ENCODE data around the gene FASN.
"Not testable (repeated sequence)": the region's sequence is repeated elsewhere in the genome, so short reads cannot be mapped to it uniquely, and the experiment has no call there.

The FASN gene

DNA sequence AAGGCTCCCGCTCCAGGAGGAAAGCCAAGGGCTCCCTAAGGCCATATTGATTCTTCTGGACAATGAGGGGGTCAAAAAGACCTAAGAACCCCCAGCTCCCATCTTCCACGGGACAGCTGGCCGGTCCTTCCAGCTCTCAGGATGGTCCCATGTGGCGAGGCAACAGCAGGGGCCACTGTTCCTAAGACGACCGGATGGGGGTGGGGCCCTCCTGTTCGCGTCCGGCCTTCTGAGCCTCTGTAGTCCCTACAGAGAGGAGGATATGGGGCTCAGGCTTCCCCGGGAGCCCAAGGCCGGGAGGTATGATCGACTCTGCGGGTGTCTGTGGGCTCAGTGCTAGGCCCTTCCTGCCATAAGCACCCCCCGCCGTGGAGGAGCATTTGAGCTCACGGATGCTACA, 54.5 kb downstream of the FASN start:
- no peak for DNase-seq (ENCODE audit: low read depth)

DNA sequence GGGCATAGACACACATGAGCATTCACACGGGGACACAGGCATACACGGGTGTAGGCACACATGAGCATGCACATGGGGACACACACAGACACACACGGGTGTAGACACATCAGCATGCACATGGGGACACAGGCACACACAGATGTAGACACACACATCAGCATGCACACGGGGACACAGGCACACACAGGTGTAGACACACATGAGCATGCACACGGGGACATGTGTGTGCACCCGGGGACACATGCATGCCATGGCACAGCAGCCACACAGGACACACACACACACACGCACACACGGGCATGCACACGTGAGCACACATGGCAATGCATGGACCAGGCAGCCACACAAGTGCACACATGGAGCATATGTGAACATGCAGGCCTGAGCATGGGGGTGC, 55.4 kb downstream of the FASN start:
- no peak for DNase-seq (ENCODE audit: low read depth)

DNA sequence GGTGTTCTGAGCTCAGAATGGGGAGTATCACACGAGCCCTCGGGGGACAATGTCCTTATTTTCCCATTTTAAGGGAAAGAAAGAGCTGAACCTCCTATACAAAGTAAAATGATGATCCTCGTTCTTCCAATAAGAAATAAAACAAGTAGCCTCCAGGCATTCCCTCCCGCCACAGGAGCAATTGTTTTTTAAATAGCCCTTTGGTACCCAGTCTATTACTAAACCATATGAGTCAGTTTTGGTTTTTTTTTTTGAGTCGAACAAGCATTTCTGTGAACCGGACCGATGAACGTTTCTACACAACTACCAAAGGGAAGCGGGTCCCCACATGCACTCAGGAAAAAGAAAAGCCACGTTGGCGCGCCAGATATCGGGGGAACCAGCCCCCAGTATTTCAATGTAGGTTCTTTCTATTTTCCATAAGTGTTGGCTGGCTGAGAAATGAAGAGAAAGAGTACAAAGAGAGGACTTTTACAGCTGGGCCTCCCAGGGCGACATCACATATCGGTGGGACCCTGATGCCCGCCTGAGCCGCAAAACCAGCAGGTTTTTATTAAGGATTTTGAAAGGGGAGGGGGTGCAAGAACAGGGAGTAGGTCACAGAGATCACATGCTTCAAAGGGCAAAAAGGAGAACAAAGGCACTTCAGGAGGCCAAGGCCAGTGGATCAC, 56.8 kb downstream of the FASN start:
- DNase-seq (ENCODE audit: low read depth) = no peak

DNA sequence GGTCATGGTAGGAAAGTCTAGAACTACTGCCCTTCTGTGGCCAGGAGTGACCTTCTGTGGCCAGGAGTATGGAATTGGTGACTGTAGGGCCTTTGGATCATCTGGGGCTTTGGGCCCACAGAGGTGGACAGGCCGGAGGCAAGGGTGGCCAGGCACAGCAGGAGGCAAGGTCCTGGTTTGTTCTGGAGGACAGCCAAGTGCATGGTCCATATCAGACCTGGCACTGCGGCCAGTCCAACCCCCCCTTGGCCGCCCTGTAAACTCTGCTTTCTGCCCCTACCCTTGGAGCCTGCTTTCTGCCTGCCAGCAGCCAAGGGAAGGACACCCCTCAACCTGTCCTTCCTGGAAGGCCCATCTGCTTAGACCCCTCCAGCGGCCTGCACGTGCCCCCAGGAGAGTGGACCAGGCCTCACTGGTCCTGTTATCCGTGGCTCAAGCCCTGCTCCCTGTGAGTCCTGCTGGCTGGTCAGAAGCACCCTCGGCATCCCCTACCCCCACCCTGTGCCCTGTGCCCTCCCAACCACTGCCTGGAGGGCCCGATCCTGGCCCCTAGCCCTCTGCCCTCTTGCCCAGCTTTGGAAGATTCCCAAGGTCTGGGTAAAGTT, 58.2 kb downstream of the FASN start:
- DNase-seq (ENCODE audit: low read depth) = no peak

DNA sequence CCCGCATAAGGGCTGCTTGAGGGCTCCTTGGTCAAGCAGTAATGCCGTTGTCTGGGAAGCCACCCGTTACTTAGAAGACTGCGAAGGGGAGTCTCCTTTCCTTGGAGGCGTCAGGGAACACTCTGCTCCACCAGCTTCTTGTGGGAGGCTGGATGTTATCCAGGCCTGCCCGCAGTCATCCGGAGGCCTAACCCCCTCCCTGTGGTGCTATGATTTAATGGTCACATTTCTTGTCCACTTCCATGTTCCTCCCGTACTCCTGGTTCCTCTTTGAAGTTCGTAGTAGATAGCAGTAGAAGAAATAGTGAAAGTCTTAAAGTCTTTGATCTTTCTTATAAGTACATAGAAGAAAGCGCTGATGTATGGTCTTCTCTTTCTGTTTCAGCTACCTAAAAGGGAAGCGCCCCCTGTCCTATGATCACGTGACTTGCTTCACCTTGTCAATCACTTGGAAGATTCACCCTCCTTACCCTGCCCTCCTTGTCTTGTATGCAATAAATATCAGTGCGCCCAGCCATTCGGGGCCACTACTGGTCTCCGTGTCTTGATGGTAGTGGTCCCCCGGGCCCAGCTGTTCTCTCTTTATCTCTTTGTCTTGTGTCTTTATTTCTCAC, 59.1 kb downstream of the FASN start:
- not testable (repeated sequence) for DNase-seq (ENCODE audit: low read depth)

DNA sequence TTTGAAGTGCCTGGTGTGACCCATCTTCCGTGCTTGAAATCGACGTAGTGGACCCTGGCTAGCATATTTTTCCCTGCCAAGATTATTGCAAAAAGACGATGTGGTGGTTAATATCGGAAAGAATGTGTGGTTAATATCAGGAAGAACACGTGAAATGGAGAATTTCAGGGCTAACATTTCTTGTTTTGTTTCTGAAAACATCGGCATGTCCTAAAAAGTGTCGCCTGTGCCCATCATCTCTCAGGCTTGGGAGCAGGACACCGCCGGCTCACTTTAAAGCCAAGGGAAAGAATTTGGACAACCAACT, 60.2 kb downstream of the FASN start:
- no peak for DNase-seq (ENCODE audit: low read depth)

DNA sequence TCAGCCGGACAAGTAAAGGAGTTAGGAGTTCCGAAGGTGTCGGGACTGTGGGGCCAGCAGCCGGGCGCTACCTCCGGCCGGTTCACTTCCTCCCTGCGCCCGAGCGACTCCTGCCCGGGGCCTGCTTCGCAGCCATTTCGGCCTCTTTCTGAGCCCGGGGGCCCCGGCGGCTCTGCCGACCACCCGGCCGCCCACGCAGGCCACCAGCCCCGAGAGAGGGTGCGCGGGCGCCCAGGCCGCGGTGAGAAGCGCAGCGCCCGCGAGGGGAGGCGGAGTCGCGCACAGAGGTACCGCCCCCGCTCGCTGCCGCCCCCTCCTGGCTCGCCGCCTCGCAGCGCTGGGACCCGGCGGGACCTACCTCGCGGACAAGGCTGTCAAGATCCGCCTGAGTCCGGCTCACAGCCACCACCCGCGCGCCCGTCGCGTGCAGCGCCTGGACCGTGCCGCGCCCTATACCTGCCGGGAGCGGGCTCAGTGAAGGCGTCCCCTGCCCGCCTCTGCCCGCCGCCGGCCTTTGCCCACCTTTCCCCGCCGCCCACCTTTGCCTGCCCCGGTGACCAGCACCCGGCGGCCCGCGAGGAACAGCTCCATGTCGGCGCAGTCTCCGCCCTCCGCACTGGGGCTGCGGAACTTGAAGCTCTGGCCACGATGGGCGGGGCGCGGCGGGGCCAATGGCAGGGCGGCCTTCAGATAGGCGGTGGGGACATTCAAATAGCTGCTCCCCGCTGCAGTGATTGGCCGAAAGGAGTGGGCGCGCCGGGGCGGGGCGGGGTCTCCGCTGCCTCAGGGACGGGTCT, 60.7 kb downstream of the FASN start, which contains the start of gene DCXR:
Gene DCXR (minus strand): TSS at position 606 of the 797 bp plus-strand sequence. CDS start 15 bp downstream, at position 591.
- peak; percentile 91 for DNase-seq (ENCODE audit: low read depth)

DNA sequence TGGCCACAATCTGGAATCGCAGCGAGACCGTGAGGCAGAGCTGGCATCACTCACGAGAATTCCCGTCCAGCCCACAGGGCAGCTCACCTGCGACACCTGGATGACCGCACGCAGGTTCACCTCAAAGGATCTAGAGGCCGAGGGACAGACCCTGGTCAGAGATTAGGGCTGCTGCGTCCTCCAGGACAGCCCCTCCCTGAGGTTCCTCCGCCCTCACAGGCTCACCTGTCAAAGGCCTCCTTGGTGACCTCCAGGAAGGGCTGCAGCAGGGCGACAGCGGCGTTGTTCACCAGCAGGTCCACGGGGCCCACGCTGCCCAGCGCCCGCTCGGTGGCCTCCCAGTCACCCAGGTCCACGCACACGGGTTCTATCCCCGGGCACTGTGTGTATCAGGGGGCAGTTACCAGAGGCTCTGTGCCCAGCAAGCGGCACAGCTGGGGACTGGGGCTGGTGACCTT, 61.4 kb downstream of the FASN start:
- no peak for DNase-seq (ENCODE audit: low read depth)

DNA sequence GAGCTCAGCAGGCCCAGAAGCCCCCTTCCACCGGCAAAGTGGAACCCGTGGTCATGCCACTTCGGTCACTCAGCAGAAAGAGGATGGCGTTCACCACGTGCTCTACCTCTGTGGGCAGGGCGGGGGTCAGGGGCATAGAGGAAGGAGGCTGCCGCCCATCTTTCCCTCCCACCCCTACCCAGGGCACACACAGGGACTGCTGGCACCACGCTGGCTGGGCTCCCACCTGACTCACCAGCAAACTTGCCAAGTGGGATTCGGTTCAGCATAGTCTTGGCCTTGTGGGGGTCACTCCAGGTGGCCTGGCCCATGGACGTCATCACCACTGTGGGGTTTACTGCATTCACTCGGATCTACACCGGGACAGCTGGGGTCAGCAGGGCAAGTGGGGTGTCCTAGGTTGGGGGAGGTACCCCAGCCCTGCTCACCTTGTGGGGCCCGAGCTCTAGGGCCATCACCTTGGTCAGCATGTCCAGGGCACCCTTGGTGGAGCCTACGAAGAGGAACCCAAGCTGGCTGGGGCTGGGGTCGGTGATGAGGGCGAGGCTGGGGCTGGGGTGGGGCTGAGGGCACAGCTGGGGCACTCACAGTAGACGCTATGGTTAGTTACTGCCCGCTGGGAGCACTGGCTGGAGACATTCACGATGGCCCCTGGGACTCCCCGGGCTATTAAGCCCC, 61.9 kb downstream of the FASN start:
- DNase-seq (ENCODE audit: low read depth) = no peak

DNA sequence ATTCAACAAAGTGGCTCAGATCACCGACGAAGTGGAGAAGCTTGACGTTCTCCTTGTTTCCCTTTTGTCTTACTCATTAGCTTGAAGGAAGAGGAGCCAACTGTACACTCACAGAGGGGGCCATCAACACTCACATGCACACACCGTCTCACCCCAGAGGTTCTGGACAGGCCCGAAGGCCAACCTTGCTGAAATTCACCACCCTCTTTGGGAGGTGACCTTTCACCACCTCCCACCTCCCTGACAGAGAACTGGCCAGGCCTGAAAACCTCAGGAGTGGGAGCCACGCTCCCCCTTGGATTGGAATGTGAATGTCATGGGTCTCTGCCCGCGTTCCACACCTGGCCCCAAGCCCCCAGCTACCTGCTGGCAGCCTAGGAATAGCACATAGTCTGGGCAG, 62.5 kb downstream of the FASN start:
- no peak for DNase-seq (ENCODE audit: low read depth)

DNA sequence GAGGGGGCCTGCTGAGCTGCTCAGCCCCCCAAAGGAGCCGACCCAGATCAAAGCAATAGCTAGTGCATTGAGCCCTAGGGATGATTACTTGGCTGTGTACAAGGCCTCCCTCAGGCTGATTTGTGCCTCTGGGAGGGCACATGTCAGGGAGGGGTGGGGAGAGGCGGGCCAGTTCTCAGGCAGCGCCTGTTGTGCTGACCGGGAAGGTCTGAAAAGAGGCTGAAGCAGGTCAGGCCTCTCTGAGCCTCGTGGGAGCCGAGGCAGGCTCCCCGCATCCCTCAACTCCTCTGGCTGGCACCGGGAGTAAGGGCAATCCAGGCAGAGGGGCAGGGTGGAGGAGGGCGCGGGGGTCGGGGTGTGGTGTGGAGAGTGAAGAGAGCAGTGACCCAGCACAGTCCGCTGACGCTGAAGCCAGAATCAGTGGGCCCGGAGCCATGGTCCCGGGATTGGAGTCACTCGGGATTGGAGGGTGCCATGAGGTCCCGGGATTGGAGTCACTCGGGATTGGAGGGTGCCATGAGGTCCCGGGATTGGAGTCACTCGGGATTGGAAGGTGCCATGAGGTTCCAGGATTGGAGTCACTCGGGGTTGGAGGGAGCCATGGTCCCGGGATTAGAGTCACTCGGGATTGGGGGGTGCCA, 63.5 kb downstream of the FASN start:
- DNase-seq (ENCODE audit: low read depth) = no peak

DNA sequence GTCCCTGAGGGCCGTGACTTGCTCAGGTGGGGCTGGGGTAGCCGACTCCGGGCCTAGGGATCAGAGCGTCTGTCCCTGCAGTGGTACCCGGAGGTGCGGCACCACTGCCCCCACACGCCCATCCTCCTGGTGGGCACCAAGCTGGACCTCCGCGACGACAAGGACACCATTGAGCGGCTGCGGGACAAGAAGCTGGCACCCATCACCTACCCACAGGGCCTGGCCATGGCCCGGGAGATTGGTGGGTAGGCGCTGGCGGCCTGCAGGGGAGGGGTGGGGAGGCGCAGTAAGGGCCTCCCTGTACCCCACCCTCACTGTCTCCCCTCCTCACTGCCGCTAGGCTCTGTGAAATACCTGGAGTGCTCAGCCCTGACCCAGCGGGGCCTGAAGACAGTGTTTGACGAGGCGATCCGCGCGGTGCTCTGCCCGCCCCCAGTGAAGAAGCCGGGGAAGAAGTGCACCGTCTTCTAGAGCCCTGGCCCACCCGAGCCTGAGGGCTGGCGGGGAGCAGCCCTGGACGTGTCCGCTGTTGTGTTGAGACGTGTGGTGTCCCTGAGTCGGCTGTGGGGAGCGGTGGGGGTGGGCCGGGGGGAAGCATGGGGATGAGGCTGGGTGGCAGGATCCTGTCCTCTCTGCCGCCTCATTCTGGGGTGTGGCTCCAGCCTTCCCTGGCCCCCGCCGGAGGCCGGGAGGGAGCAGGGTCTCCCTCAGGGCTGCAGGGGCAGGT, 64.5 kb downstream of the FASN start:
- DNase-seq (ENCODE audit: low read depth) = no peak

DNA sequence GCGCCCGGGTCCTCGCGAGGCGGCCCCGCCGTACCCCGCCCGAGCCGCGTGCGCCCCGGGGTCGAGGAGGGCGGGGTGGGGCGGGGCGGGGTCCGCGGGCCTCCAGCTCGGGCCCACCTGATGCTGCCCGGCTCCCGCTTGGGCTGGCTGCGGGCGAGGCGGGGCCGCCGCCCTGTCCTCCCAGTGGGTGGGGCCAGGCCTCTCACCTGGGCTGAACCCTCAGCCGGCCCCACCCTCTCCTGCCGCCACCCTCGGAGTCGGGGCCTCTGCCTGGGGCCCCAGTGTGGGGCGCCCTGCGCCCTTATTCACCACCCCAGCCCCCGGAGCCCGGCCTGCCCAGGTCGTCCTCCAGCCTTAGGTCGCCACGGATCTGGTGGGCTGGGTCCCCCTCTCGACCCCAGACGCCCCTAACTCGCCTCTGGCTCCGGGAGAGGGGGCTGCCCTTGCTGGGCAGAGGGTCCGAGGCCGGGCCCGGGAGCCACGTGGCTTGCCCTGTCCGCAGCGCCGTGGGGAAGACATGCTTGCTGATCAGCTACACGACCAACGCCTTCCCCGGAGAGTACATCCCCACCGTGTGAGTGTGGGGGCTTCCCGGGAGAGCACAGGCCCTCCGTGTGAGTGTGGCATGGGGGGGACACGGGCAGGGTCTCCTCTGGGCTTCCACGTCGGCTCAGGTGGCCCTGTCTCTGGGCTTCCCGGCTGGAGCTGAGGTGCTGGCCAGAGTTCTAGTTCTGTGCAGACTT, 66.0 kb downstream of the FASN start:
- DNase-seq (ENCODE audit: low read depth) = no peak

DNA sequence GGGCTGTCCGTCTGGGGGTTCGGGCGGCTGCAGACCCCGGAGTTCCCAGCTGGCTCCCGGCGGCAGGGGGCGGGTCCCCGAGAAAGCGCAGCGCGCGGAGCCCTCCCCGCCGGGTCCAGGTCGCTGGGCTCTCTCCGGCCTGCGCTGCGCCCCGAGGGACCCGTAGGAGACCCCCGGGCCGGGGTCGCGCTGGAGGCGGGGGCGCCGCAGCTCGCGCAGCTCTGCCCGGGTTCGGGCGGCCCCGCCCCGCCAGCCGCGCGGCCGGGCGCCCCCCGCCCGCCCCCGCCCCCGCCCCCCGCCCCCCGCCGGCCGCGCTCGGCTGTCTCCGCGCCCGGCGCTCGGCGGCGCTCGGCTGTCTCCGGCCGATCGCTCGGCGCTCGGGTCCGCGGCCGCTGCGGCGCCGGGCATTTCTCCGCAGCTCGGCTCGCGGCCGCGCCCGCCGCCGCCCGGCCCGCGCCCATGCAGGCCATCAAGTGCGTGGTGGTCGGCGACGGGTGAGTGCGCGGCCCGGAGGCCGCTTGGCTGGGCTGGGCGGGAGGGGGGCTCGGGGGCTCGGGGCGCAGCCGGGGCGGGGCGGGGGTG, 66.6 kb downstream of the FASN start, which contains the start of gene RAC3:
Gene RAC3 (plus strand): TSS at position 376 of the 582 bp plus-strand sequence. CDS start 84 bp downstream, at position 460.
- DNase-seq (ENCODE audit: low read depth) = no peak

DNA sequence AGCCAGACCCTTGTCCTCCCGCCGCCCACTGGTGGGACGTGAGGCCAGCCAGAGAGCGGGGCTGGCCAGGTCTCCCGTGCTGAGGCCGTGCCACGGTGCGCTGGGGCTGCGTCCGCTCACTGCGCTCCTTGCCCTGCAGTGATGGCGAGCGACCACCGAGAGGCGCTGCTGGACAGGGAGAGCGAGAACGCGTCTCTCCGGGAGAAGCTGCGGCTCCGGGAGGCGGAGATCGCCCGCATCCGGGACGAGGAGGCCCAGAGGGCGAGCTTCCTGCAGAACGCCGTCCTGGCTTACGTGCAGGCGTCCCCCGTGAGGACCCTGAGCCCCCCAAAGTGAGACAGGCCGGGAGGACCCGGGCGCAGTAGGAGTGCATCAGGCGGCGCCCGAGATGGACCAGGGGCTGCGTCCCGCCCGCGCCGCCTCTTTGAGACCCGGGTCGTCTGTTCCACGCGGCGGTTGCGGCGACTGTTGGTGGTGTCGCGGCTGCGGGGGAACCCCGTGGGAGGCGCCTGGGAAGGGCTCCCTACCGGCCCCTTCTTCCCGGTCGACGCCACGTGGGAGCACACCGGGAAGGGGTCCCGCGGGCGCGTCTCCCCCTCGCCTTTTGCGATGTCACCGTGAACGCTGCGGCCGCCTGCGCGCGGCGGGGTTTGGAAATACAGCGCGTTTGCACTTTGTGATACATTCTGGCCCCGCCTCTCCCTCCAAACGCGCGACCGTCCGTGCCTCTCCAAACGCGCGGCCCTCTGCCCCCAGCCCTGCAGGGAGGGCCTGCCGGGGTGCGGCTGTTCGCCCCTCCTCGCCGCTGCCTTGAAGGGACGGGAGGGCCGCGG, 67.3 kb downstream of the FASN start:
- DNase-seq (ENCODE audit: low read depth) = peak; percentile 61

DNA sequence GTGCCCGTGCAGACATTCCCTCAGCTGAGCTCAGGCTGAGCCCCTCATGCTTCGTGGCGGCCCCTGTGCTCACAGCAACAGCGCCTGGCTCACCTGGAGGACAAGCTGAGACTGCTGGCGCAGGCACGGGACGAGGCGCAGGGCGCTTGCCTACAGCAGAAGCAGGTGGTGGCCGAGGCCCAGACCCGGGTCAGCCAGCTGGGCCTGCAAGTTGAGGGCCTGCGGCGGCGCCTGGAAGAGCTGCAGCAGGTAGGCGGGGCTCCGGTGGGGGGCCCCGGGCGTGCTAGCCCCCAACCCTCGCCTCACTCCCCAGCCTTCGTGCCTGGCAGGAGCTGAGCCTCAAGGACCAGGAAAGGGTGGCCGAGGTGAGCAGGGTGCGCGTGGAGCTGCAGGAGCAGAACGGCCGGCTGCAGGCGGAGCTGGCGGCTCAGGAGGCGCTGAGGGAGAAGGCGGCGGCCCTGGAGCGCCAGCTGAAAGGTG, 68.0 kb downstream of the FASN start:
- DNase-seq (ENCODE audit: low read depth) = no peak

DNA sequence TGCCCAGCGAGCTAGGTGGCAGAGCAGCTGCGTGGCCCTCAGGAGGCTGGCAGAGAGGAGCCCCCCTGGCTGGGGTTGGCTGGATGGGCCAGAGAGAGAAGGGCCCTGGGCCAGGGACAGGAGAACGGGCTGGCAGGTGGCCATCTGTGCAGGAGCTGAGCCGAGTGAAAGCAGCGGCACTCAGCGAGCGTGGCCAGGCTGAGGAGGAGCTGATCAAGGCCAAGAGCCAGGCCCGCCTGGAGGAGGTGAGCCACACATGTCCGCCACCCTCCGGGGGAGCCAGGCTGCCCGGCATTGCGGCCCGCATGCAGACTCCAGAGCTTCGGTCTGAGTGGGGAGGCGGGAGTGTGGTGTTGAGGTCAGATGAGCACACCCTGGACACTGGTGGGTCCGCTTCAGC, 68.6 kb downstream of the FASN start:
- DNase-seq (ENCODE audit: low read depth) = no peak

DNA sequence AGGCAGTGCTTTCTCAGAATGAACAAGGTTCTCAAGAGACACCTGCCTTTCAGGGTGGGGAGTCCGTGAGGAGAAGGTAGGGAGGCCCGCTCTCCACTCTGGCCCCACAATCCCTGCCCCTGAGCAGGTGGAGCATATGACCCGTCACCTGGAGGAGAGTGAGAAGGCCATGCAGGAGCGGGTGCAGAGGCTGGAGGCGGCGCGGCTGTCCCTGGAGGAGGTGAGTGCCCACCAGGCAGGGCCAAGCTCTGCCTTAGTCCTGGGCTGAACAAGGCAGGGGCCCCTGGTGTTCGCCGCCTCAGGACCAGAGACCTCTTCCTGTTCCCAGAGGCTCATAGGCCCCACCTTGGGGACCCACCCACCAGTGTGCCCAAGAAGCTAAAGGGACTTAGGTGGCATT, 69.1 kb downstream of the FASN start:
- DNase-seq (ENCODE audit: low read depth) = no peak
